GM19043 (cell line): ENCODE results near the gene GRB10.

Source experiments
- ATAC-seq: cut with Tn5 transposase; IDR thresholded peaks from one replicate; pipeline ENCODE4 v1.9.1; 2021; ENCODE audit warnings: low read depth; ENCODE audit not compliant: unreplicated experiment

The GRB10 gene

DNA sequence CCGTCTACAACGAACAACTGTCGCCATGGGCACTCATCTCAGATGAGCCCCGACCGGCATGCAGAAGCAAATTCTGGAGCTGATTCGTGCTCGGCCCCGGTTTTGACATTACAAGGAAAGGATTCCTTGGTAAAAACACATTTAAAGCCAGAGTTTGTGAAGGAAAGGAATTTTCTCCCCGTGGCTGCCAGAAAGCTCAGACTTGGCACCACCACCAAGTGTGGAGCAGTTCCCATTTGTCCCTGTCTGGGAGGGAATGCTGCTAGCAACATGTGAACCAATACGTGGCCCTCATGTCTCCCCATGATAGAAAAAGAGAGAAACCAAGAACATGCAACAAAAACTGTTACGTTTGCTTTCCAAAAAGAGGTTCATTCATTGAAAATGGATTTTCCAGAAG lies 162.3 kb downstream of the GRB10 start:
- ATAC-seq: no peak

- ATAC-seq: no peak
Measured at GRCh38 chr7:50619684-50620083, 163.0 kb downstream of the GRB10 start.

- no peak for ATAC-seq
Measured at GRCh38 chr7:50618281-50618680, 164.4 kb downstream of the GRB10 start.

- no peak for ATAC-seq
Measured at GRCh38 chr7:50615519-50616080, 167.1 kb downstream of the GRB10 start.

GRCh38 chr7:50614721-50615518 lies 167.8 kb downstream of the GRB10 start:
- no peak for ATAC-seq

- ATAC-seq: no peak
Measured at GRCh38 chr7:50613473-50613872, 169.2 kb downstream of the GRB10 start.

DNA sequence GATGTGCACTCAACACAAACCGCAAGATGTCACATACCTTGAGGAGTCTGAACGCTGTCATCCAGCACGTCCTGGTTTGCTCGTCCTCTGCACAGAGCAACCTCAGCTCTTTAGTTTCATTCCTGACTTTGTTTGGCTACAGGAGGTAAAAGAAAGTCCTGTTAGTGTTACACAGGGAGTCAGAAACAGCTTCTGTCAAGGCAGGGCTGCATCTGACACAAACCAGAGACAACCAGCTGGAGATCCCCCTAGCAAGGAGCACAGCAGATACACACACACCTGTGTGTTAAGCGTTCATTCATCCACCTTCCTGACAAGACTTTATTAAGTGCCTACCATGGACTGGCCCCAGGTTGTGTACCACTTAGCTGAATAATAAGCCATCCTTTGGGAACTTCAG lies 170.0 kb downstream of the GRB10 start:
- no peak for ATAC-seq

DNA sequence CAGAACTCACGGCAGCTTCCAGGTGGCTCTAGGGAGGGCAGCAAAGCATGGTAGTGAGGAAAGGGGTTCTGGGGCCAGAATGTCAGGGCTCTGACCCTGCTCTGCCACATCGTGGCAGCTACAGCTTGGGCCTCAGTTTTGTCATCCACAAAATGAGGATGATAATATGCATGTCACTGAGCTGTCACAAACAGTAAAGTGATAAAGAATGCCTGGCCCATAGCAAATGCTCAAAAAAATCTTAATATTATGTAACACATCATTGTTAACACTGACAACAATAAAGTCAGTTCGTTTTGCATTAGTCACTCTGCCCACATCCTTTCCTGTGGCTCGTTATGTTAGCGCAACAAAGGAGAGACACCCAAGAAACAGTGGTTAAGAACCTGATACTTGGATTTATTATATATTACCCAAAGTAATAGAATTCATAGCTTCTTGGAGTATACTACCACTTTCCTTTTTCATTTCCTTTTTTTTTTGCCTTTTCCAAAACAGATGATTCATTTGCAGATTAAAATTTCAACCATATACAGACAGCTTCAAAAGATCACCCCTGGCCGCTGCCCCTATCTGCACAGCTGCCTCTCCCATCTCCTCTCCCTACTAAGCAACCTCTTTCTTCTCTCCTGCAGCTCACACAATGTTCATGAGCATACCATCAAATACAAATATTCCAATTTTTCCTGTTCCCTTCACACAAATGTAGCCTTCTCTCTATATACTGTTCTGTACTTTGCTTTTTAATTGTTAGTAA lies 172.0 kb downstream of the GRB10 start:
- ATAC-seq: peak; percentile 75

DNA sequence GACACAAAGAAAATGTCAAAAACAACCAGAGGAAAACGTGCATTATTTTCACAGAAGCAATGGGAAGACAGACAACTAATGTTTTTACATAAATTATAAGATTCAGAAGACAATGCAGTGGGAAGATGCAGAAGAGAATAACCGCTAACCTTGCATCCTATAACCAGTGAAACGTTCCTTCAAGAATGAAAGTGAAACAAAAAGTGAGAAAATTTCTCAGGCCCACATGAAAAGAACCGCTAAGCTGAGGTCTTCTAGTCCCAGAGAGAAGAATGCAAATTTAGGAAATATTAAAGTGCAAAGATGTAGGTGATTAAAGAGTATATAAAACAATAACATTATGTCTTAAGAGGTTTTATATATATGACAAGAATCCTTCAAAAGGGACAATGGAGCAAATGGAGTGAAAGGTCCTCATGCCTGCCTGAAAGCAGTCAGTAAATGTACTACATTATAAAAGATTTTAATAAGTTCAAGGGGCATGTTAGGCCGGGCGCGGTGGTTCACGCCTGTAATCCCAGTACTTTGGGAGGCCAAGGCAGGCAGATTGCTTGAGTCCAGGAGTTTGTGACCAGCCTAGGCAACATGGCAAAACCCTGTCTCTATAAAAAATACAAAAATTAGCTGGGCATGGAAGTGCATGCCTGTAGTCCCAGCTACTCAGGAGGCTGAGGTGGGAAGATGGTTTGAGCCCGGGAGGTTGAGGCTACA lies 174.3 kb downstream of the GRB10 start:
- no peak for ATAC-seq

DNA sequence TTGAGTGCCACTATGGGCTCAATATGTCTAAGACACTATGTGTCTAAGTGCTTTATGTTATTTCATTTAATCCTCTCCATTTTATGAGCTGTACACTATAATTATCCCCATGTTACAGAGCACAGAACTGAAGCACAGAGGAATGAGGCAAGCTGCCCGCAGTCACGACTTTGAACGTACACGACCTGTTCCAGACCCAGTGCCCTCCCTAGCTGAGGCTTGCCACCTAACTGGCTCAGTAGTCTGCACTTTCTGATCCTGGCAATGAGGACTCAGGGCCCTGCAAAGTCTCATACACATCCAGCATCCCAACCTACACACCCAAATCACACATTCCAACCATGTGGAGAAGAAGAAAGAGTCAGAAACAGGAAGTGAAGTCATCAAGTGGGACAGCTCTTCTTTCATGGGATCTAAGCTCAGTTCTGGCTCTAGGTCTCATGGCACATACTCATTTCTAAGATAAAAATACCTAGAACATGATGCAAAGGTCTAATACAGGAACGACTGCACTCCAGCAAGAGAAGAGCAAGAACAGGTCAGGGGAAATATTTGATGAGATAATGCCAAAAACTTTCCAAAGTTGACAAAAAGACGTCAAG lies 175.1 kb downstream of the GRB10 start:
- ATAC-seq: no peak

- no peak for ATAC-seq
Measured at GRCh38 chr7:50605059-50605458, 177.6 kb downstream of the GRB10 start.

- no peak for ATAC-seq
Measured at GRCh38 chr7:50603287-50603686, 179.4 kb downstream of the GRB10 start.

DNA sequence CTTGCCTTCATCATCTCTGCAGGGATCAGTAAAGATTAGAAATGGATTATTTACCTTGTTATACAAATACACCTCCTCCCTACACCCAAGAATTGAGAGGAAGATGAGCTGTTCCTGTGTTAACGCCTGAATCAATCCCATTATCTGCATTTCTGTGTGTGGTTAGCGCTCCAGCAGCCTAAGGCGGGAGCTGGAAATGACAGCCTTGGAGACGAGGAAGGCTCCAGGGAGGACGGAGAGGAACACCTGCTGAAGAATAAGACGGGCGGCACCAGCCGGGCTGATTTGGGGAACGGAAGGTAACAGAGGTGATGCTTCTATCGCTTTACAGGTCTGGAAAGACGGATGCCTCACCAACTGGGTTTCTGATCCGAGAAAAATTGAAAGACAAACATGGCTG lies 183.3 kb downstream of the GRB10 start:
- no peak for ATAC-seq

DNA sequence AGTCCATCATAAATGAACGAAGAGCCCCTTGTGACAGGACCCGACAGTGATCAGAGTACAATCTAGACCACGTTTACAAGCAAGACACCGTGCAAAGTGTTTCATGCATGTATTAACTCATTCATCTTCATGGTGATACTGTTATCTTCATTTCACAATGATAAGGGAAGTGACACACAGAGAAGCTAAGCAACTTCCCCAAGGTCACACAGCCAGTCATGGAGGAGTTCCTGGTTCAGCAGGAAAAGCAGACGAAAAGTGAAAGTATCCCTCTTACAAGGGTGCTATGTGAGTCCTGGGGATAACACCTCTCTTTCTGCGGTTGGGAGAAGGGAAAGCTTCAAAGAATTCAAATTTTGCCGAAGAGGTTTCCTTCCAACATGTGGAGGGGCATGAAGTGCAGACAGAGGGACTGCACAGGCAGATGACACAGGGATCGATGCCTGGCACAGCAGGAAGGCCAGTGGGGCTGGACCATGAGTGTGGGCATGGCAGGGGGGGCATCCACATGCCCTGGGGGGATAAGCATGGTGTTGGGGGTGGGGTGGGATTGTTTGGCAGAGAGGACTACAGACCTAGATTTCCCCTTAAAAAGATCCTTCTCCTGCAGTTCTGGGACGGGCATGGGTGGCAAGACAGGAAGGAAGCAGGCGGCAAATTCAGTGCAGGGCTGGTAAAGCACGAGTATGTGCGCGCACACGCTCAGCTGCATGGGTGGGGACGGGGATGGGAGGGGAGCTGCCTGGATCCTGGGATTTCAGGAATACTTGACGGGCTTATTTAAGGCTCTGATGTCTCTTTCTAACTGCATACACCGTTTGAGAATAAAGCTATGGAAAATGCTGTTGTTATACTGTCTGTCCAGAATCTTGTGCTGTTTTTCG lies 184.0 kb downstream of the GRB10 start:
- no peak for ATAC-seq

- ATAC-seq: no peak
Measured at GRCh38 chr7:50596484-50596883, 186.2 kb downstream of the GRB10 start.

DNA sequence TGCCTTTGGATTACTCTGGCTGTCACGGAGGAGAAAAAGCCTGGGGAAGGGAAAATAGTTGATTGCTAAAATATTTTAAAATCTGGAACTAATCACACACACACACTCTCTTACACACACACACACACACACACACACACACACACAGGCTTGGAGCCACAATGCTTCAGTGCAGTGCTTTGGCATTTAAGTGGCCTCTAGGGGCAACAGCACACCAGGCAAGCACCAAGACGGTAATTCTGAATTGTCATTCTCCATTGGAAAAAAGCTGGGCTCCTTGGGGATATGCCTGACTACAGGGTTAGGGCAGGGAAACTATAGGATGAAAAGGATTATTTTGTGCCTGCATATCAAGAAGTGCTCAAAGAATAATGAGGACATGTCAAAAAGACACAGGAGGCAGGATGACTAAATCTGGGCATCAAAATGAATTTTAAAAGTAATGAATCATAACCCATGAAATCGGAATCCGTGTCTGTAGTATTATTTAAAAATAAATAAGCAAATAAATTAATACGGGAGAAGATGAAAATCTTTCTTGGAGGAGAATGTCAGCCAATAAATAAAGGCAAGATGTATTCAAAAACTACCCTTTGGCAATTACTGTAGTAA lies 187.1 kb downstream of the GRB10 start:
- no peak for ATAC-seq

DNA sequence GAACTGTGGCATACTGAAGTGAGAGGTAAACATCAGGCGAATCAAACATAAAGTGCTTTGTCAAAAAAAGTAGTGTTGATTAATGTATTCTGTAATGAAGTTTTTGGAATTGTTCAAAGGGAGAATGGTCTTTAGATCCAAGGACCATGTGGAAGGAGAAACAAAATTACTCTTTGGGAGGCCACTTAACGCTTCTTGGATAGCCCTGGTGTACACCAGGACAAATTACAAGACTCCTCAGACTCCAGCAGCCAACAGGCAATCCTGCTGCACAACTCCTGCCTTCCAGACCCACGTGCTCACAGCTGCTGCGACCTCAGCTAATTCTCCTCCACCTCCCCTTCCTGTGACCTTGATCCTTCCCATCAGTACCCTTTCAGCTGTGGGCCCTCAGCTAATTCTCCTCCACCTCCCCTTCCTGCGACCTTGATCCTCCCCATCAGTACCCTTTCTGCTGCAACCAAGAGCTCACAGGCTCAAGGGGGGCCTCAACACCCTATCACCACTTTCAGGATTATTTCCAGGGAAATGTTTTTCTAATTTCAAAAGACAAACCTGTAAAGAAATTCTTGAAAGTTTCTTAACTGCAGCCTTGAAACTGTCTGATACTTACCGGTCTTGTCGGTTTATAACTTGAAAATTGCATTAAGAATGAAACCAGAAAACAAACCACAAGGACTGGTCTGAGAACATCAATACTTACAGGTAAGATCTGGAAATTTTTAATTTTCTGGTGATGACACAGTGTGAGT lies 187.8 kb downstream of the GRB10 start:
- peak; percentile 42 for ATAC-seq

GRCh38 chr7:50594136-50594535 lies 188.6 kb downstream of the GRB10 start:
- no peak for ATAC-seq

DNA sequence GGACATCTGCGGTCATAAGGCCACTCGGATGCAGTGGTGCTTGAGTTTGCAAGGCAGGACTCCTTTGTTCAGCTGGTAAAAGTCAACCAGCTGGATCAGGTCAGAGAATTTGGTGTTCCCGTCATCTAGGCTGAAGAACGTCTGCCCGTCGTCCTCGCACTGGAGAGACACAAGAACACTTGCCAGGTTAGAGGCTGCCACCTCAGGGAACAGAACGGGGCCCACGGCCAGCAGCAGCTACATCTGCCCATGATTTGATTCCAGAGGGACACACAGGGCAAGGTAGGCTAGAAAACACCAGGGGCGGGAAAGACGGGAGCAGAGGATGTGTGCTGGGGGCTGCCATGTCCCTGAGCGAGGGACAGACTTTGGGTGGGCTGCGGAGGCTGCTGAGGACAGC lies 189.8 kb downstream of the GRB10 start:
- no peak for ATAC-seq
